Mucosa of descending colon (tissue), 3 donors: ENCODE data around the gene UNKL. TPM values are rescaled to one million over a fixed set of nuclear protein-coding genes. Genes with fewer than 3 reads are reported as not detected.
"Not testable (repeated sequence)": the region's sequence is repeated elsewhere in the genome, so short reads cannot be mapped to it uniquely, and the experiment has no call there.

ENCODE experiments used
- ATAC-seq: fragments of 200-7000 bp; cut with Tn5 transposase; one replicate; pipeline ENCODE4 v1.9.1; 2020; ENCODE audit warnings: mild to moderate bottlenecking, moderate library complexity
- DNase-seq, 3 donors: peaks; one replicate each; pipeline ENCODE4 v3.0.0-alpha.2; 2020
- H3K36me3 ChIP-seq: fragments of 200-600 bp; one replicate; pipeline ENCODE4 v1.8.0; 2021; ENCODE audit warnings: low read depth, mild to moderate bottlenecking
- H3K4me1 ChIP-seq: fragments of 200-600 bp; one replicate; pipeline ENCODE4 v1.8.0; 2021; ENCODE audit warnings: low read depth, mild to moderate bottlenecking
- H3K4me3 ChIP-seq: fragments of 200-600 bp; one replicate; pipeline ENCODE4 v1.8.0; 2021; ENCODE audit warnings: mild to moderate bottlenecking
- H3K9me3 ChIP-seq: fragments of 200-600 bp; one replicate; pipeline ENCODE4 v1.8.0; 2021; ENCODE audit warnings: mild to moderate bottlenecking
- CTCF ChIP-seq: fragments of 200-600 bp; IDR thresholded peaks from one replicate; pipeline ENCODE4 v1.8.0; 2022; ENCODE audit warnings: antibody characterized with exemption, mild to moderate bottlenecking
- intact Hi-C, 2 donors: fragments of 100-400 bp; cut with DNase I in 1 of 2; cut with micrococcal nuclease in 1 of 2; formaldehyde crosslinking; loops; one replicate each; pipeline versions ENCODE4 v1.11.0 to v1.11.1; 2022; cut with DNase I, micrococcal nuclease
- total RNA-seq, 3 donors: library from RNA; stranded (reverse); fragmentation: NEBNext Ultra II Directional in 2 of 3; extraction: Animal tissue kit (Norgen Biotek cat#: 25700) in 2 of 3; gene quantifications; one replicate each; pipeline versions ENCODE4 v1.2.1 to v1.2.4, GENCODE V29; 2021 to 2023
- donor health status: DM: no; HTN: no; CAD: no; lungs with moderate emphysema.
- donor health status: DM: no; HTN: no; CAD: no.
- donor health status: DM: no; HTN: yes; CAD: no.

Gene UNKL
- total RNA-seq, 3 donors from 2014 or later, result 16.2 to 36.5 (median 28.2) TPM

GRCh38 chr16:1444730-1445517 is 30.4 kb upstream of the UNKL start:
- H3K4me3 ChIP-seq, result no peak overlapping the region
- intact Hi-C loops, result no loop called here
- H3K36me3 ChIP-seq, result peaks cover 5% of the 10 kb centered on the region
- ATAC-seq (no peak), DNase-seq (no peak)
- no peaks in the 10 kb centered on the region for H3K9me3 ChIP-seq
- no peak for TF ChIP-seq CTCF
- H3K4me1 ChIP-seq, result no peaks in the 10 kb centered on the region

- no peak for ATAC-seq
- Histone ChIP-seq H3K9me3 (no peaks in the 10 kb centered on the region), H3K4me3 (no peak within 1 kb of the TSS), H3K4me1 (no peaks in the 10 kb centered on the region), H3K36me3 (peaks cover 5% of the 10 kb centered on the region)
- intact Hi-C loops, result no loop called here
- DNase-seq, result no peak
- TF ChIP-seq CTCF, result no peak
Observed at GRCh38 chr16:1443980-1444729, 29.7 kb upstream of the UNKL start, which contains the start of gene CCDC154. CCDC154 (minus strand) TSS chr16:1444556; CDS start chr16:1444322, 234 bp downstream.

DNA sequence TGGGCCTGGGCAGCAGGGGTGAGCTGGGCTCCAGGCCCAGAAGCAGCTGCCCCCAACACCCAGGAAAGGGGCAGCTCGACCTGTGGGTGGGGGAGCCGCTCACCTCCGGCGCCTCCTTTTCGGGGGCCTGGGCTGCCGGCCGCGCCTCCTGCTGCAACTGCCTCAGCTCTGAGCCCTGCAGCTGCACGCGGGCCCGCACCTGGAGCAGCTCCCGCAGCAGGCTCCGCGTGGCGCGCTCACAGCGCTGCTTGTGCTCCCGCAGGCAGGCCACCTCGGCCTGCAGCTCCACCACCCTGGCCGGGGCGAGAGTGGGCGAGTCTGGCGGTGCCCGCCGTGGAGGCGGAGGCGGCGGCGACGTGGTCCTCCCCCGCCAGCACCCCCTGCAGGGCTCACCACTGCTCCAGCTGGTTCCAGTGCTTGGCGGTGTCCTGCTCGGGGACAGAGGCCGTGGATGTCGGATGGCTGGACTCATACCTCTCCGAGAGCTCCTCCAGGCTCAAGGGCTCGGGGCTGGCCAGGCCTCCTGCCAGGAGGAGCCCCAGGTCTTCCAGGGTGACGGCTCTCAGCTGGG is 29.0 kb upstream of the UNKL start:
- no peaks in the 10 kb centered on the region for H3K4me1 ChIP-seq
- TF ChIP-seq CTCF, result no peak
- ATAC-seq (no peak), DNase-seq (no peak)
- intact Hi-C loops, result no loop called here
- H3K4me3 ChIP-seq, result no peak overlapping the region
- H3K36me3 ChIP-seq, result peaks cover 5% of the 10 kb centered on the region
- H3K9me3 ChIP-seq, result no peaks in the 10 kb centered on the region

- no peak for TF ChIP-seq CTCF
- intact Hi-C loops, result no loop called here
Observed at GRCh38 chr16:1442697-1443096, 28.2 kb upstream of the UNKL start.

DNA sequence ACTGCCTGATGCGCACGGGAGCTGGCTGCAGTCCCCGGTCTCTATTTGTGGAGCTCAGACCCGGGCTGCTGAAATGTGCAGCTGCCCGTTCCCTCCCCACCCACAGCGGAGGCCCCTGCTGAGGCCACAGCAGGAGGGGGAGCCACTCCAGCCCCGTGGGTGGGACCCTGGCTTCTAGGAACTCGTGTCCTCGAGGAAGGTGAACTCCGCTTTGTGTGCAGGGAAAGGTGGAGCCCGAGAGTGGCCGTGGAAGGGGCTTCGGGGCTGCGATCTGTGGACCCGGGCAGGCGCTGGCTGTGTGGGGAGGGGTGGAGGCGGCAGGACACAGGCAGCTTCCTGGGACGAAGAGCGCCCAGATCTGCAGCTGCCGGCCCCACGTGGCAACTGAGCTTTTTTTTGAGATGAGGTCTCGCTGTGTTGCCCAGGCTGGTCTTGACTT is 26.9 kb upstream of the UNKL start:
- intact Hi-C loops, result no loop called here

More at GRCh38 chr16:1442697-1443096, 28.2 kb upstream of the UNKL start:
- ATAC-seq (no peak), DNase-seq (no peak)
- H3K4me3 ChIP-seq, result no peak overlapping the region
- H3K9me3 ChIP-seq, result no peaks in the 10 kb centered on the region
- H3K36me3 ChIP-seq, result peaks cover 1% of the 10 kb centered on the region
- H3K4me1 ChIP-seq, result no peaks in the 10 kb centered on the region

GRCh38 chr16:1439699-1440074 is 25.2 kb upstream of the UNKL start:
- DNase-seq, H3K9me3 ChIP-seq, H3K4me1 ChIP-seq, ATAC-seq, H3K4me3 ChIP-seq, H3K36me3 ChIP-seq, intact Hi-C loops: not testable (repeated sequence)

More for the DNA sequence above, 26.9 kb upstream of the UNKL start:
- DNase-seq, result no peak
- Histone ChIP-seq H3K4me3 (no peak overlapping the region), H3K4me1 (no peaks in the 10 kb centered on the region), H3K36me3 (no peaks in the 10 kb centered on the region), H3K9me3 (no peaks in the 10 kb centered on the region)
- no peak for ATAC-seq
- no peak for TF ChIP-seq CTCF
